Endothelial cell (in vitro differentiated cells): ENCODE results near the gene PIKFYVE. TPM values are rescaled to one million over a fixed set of nuclear protein-coding genes. Genes with fewer than 3 reads are reported as not detected.

Source experiments
- DNase-seq: peaks from one replicate; pipeline ENCODE4 v3.0.0; 2021; ENCODE audit warnings: low spot score
- H3K27ac Mint-ChIP-seq: one replicate; pipeline ENCODE4 v1.8.0; 2021; ENCODE audit warnings: mixed read lengths, inconsistent platforms; ENCODE audit not compliant: unreplicated experiment
- H3K27me3 Mint-ChIP-seq: one replicate; pipeline ENCODE4 v1.8.0; 2021; ENCODE audit warnings: mild to moderate bottlenecking, moderate library complexity, mixed read lengths, inconsistent platforms; ENCODE audit not compliant: unreplicated experiment
- H3K36me3 Mint-ChIP-seq: one replicate; pipeline ENCODE4 v1.8.0; 2021; ENCODE audit warnings: mild to moderate bottlenecking, low read depth, mixed read lengths, inconsistent platforms; ENCODE audit not compliant: unreplicated experiment
- H3K4me1 Mint-ChIP-seq: one replicate; pipeline ENCODE4 v1.8.0; 2021; ENCODE audit warnings: mild to moderate bottlenecking, mixed read lengths, inconsistent platforms; ENCODE audit not compliant: unreplicated experiment
- H3K4me3 Mint-ChIP-seq: one replicate; pipeline ENCODE4 v1.8.0; 2021; ENCODE audit warnings: mild to moderate bottlenecking, mixed read lengths, inconsistent platforms; ENCODE audit not compliant: unreplicated experiment
- H3K9me3 Mint-ChIP-seq: one replicate; pipeline ENCODE4 v1.8.0; 2021; ENCODE audit warnings: mixed read lengths, inconsistent platforms; ENCODE audit not compliant: unreplicated experiment
- CTCF ChIP-seq: fragments of 200-600 bp; sonication (generic); IDR thresholded peaks from one replicate; pipeline ENCODE4 v1.5.0; 2021; ENCODE audit warnings: antibody characterized with exemption; ENCODE audit not compliant: unreplicated experiment
- total RNA-seq: library from RNA; stranded (reverse); fragmentation: NEBNext Ultra II Directional; extraction: Animal tissue kit (Norgen Biotek cat#: 25700); gene quantifications from one replicate; pipeline ENCODE4 v1.2.1, GENCODE V29; 2021; ENCODE audit not compliant: unreplicated experiment

PIKFYVE gene
- total RNA-seq, 1 donor from 2014 or later, result 52.7 TPM

- no peak for TF ChIP-seq CTCF
- no peak for DNase-seq
- Mint-ChIP-seq H3K27ac (no peak overlapping the region), H3K4me3 (no peak overlapping the region), H3K9me3 (peaks cover 9% of the 10 kb centered on the region), H3K36me3 (peaks cover 25% of the 10 kb centered on the region), H3K27me3 (peaks cover 2% of the 10 kb centered on the region), H3K4me1 (peaks cover 8% of the 10 kb centered on the region)
Observed at GRCh38 chr2:208361077-208361441, 95.0 kb downstream of the PIKFYVE start.

- Mint-ChIP-seq H3K4me1 (peaks cover 2% of the 10 kb centered on the region), H3K9me3 (peaks cover 9% of the 10 kb centered on the region), H3K36me3 (peaks cover 21% of the 10 kb centered on the region), H3K27me3 (peaks cover 2% of the 10 kb centered on the region), H3K27ac (no peak overlapping the region), H3K4me3 (no peak overlapping the region)
- TF ChIP-seq CTCF, result no peak
- DNase-seq, result no peak
Observed at GRCh38 chr2:208363485-208363884, 97.4 kb downstream of the PIKFYVE start.

GRCh38 chr2:208366215-208367127, 100.4 kb downstream of the PIKFYVE start:
- DNase-seq, result no peak
- no peak overlapping the region for H3K27ac Mint-ChIP-seq
- no peaks in the 10 kb centered on the region for H3K27me3 Mint-ChIP-seq
- H3K4me3 Mint-ChIP-seq, result no peak overlapping the region
- H3K4me1 Mint-ChIP-seq, result no peaks in the 10 kb centered on the region
- TF ChIP-seq CTCF, result no peak
- H3K36me3 Mint-ChIP-seq, result peaks cover 10% of the 10 kb centered on the region
- peaks cover 9% of the 10 kb centered on the region for H3K9me3 Mint-ChIP-seq

GRCh38 chr2:208369091-208369490, 103.0 kb downstream of the PIKFYVE start:
- Mint-ChIP-seq H3K27ac (no peak overlapping the region), H3K36me3 (peaks cover 3% of the 10 kb centered on the region), H3K4me1 (no peaks in the 10 kb centered on the region), H3K27me3 (no peaks in the 10 kb centered on the region), H3K9me3 (peaks cover 9% of the 10 kb centered on the region), H3K4me3 (no peak overlapping the region)
- no peak for TF ChIP-seq CTCF
- no peak for DNase-seq
